ENCODE measurements around the gene NMUR1.

- TF ChIP-seq, protein P1, sequence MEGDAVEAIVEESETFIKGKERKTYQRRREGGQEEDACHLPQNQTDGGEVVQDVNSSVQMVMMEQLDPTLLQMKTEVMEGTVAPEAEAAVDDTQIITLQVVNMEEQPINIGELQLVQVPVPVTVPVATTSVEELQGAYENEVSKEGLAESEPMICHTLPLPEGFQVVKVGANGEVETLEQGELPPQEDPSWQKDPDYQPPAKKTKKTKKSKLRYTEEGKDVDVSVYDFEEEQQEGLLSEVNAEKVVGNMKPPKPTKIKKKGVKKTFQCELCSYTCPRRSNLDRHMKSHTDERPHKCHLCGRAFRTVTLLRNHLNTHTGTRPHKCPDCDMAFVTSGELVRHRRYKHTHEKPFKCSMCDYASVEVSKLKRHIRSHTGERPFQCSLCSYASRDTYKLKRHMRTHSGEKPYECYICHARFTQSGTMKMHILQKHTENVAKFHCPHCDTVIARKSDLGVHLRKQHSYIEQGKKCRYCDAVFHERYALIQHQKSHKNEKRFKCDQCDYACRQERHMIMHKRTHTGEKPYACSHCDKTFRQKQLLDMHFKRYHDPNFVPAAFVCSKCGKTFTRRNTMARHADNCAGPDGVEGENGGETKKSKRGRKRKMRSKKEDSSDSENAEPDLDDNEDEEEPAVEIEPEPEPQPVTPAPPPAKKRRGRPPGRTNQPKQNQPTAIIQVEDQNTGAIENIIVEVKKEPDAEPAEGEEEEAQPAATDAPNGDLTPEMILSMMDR (IDR thresholded peaks at IDR 0.05): no peak
- no peak for TF ChIP-seq POLR2A (IDR thresholded peaks at IDR 0.05)
Observed at GRCh38 chr2:231541645-231542044, 11.4 kb upstream of the NMUR1 start.

Measured in uterus (tissue), 2 donors.